GM19438 (cell line): ENCODE measurements around the gene MYRF.

Source experiments
- ATAC-seq: cut with Tn5 transposase; IDR thresholded peaks from one replicate; pipeline ENCODE4 v1.9.1; 2021; ENCODE audit warnings: low read depth; ENCODE audit not compliant: unreplicated experiment

The MYRF gene

DNA sequence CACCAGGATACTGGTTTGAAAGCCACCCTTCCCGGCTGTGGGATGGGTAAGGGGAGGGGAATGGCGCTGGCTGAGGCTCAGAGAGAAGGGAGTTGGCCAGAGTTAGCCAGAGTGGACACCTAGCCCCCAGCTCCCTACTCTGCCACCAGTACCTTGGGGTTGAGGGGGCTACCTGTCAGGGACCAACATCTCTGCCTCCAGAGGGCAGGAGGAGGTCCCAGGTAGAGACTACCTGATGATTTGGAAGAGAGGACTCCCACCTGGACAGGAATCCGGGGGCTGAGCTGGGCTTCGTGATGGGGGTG lies 3.7 kb downstream of the MYRF start:
- ATAC-seq: no peak

DNA sequence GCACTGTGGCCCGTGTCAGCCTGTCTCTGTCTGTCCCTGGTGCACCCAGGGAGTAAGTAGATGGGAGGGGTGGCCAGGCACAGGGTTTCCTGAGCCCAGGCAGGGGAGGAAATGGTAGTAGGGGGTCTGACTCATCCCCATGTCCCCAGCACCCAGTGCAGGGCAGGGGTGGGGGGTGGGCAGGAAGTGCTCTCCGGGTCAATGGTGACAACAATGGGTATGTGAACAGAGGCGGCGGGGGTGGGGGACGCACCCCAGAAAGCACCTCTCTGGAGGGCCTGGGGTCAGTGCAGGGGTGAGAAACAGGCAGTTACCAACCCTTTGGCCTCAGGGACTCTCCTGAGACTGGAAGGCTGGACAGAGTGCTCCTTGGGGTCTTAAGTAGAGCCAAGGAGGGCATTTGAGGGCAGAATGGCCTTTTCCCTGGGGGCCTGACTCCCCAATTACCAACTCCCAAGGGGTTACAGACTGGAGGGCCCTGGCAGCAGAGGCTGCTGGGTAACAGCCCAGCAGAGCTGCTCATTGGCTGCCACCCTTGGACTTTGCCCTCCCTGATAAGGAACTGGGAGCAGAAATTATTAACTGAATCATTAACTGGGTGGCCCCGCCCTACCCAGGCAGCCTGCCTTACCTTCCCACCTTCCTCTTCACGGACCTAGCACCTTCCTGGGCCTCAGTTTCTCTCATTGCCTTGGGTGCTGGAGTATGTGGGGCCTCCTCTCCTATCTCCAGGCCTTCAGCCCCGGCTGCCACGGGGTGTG lies 4.2 kb downstream of the MYRF start:
- no peak for ATAC-seq

DNA sequence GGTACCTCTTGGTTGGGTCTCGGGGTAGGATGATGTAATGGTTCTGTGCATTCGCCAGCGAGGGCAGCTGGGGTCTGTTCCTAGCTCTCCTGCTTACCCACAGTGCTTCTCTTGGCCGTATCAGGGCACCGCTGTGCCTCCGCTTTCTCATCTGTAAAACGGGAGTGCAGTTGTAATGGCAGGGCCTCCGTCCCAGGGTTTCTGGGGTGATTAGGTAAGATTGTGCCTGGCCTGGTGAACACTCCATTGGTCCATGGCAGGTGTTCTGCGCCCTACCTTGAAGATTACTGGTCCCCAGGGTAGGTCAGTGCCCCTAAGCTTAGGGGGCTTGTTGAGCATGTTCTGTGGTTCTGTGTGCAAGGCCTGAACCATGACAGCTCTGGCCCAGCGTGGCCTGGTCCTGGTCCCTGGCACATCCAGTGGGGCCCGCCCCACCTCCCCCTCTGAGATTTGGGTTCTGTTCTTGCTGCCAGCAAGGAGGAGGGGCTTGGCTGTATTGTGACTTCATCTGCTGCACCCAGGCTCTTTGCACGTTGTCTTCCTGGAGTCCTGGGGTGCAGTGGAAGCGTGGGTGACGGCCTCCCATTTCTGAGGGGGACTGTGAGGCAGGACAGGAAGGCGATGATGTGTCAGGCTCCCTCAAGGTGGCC lies 4.9 kb downstream of the MYRF start:
- no peak for ATAC-seq

DNA sequence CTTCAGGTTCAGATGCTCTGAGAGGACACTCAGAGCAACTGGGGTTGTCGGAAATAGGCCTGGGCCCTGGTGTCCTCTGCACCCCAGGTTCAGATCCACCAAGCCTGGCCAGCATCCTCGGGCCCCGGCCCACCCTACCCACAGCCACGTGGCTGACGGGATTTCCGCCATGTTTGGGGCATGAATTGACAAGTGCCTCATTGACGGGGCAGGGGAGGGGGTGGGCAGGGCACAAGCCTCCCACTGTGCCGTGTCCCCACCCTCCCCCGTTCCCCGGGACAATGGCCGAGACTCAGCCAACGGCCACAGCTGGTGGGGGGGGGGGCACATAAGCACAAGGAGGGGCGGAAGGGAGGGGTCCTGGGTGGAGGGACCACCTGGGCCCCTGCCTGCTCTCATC lies 8.5 kb downstream of the MYRF start:
- no peak for ATAC-seq

DNA sequence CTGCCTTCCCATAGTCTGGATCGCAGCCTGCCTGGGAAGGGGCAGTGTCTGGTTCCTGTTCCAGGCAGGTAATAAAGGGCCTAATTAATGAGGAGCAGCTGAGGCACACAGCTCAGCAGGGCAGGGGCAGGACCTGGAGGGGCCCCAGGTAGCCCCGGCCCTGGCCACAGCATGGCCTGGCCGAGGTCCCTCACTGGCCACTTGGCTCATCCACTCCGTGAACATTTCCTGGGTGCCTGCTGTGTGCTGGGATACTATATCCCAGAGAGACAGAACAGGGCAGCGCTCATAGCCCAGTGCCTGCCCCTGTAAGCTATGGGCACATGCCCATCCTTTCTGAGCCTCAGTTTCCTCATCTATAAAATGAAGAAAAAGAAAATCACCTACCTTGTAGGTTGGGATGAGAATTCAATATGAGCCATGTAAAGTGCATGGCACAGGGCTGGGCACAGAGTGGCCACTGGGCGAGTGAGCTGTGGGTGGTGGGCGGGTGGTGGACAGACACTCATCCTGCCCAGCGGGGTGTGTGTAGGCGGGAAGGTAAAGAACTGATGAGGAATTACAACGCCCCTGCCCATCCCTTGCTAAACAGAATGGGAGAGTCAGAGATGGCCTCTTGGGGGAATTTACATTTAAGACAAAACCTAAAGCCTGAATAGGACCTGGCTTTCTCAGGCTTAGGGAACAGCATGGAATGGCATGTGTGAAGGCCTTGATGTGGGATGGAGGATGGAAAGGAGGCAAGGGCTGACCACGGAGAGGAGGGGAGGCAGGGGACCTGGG lies 9.2 kb downstream of the MYRF start:
- ATAC-seq: no peak

DNA sequence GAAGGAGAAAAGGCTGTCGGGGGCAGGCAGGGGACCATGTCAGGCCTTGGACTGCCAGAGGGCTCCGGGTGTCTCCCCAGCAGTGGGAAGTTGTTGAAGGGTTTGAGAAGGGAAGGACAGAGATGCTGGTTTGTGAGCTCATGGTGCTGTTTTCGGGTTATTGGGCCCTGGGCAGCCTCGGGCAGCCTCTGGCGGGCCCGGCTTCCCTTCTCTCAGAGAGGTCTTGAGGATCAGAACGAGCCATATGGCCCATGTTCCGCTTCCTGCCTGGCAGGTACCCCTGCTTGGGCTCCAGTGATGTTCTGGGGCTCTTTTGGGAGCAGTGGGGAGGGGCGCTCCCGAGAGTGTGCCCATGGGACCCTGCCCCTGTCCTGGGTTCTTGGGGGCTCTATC lies 9.8 kb downstream of the MYRF start:
- ATAC-seq: no peak

DNA sequence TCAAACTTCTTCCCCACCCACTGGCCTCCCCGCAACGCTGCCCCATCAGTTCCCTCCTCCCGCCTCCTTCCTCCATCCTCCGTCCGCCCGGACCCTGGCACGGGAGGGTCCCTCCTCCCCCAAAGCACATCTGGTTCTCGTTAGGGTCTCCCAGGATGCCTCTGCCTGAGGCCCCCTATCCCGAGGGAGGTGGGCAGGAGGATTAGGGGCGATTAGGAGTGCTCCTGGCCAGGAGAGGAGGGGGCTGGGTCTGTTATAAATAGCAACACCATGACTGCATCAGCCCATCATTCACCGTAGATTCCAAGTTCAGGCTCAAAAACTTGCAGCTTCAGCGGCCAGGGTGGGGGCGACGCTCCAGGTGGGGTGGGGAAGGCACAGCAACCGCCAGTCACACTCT lies 10.4 kb downstream of the MYRF start:
- ATAC-seq: no peak

DNA sequence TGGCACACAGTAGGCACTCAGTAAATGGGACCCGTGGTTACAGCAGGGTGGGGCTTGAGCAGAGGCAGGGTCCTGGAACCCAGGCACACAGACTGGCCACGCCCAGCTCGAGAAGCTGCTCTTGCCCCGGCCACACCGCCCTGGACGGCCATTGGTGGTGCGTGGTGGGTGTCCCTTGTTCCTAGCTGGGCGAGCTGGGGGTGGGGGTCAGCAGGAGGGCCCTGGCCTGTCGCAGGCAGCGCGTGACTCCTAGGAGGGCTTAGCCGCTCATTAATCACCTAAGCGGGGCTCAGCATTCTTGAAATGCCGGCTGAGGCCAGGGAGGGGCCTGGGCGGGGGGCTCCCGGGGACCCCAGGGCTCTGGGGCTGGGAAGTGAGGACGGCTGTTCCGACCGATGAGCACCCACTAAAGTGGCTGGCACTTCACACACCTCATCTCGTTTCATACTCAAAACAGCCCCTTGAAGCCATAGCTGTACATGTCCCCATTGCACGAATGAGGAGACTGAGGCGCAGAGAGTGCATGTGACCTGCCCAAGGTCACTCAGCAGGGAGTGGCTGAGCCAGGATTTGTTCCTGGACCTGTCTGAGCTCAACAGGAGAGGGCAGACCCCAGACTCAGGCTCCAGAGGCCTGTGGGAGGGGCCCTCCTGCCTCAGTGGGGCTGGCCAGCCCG lies 11.6 kb downstream of the MYRF start:
- no peak for ATAC-seq

DNA sequence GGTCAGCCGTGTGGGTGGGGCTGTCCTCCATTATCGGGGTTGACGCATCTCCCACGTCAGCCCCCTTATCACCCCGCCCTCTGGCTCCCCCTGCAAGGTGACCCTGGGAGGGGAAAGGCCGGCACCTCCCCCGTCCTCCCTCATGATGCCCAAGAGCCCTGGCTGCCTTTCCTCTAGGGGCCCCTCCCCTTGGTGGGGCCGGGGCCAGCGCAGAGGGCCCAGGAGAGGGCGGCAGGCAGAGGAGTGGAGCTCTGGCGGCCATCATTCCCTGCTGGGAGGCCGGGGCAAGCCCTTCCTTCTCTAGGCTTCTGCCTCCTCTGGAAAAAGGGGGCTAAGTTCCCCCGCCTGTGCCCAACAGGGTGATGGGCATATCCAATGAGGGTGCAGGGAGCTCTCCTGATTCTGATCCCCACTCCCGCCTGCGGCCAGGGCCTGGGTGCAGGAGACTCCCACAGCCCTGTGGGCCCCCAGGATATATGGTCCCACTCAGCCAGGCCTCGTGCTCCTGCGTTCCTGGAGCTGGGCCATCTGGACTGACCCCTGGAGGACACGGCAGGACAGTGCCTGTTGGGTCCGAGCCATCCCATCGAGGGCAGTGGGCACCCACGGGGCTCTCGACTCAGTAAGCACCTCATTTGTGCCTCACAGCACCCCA lies 12.3 kb downstream of the MYRF start:
- no peak for ATAC-seq

DNA sequence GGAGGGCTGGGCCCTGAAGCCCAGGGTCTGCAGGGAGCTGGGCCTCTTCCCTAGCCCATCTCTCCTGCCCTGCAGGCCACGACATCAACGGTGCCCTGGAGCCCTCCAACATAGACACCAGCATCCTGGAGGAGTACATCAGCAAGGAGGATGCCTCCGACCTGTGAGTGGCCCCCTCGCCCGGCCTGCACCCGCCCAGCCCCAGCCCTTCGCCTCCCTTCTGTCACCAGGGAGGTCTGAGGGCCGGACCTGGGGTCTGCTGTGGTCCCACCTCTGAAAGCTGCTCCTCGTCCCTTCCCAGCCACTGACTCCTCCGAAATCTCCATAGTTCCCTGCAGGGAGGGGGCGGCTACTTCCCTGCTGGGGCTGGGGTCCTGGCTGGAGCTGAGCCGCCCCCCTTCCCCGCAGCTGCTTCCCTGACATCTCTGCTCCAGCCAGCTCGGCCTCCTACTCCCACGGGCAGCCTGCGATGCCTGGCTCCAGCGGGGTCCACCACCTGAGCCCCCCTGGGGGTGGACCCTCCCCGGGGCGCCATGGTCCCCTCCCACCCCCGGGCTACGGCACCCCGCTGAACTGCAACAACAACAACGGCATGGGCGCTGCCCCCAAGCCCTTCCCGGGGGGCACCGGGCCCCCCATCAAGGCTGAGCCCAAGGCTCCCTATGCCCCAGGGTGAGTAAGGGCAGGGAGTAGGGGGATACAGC lies 13.3 kb downstream of the MYRF start:
- ATAC-seq: no peak

DNA sequence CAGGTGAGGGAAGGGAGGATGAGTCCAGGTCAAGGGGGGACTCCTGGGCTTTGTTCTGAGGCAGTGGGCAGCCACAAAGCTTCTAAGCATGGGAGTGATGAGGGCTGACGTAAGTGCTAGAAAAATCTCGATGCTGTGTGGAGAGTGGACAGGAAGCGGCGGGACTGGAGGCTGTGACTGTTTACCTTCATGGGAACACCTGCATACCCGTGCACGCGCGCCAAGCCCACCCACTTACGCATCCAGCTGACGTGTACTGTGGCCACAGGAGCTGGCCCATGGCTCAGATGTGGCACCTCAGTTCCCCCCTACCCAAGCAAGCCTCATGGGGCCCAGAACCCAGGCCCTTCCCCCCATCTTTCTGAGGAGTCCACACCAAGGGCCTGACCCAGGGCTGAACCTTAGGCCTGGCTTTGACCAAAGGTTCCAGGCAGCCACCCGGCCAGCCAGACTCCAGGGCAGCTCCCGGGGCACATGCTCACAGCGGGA lies 14.0 kb downstream of the MYRF start:
- no peak for ATAC-seq

DNA sequence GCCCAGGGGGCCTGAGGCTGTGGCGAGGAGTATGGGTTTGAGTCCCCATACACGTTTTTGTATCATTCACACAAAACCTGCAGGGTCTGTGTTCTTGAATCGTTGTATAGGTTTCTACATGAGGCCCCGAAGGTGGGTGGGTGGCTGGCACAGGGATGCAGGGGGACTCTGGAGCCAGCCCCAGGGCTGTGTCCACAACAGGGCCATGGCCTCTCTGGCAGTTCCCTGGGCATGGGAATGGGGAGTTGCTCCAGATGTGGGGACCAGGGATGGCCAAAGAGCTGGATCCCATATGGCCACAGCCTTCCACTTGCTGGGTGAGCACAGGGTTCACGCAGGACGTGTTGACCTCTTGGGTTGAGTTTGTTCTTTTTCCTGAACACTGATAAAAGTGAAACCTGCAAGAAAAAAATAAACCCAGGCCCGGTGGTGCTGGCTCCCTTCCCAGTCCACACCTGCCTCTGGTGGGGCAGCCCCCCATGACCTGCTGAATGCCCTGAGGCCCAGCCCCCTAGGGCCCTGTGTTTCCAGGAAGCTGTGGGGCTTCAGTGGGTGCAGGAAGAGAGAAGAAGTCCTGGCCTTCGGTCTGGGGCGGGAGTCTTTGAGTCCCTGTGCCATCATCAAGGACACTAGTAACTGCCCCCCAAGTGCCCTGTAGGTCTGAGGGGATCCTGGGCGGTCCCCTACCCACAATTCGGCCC lies 16.1 kb downstream of the MYRF start:
- no peak for ATAC-seq

DNA sequence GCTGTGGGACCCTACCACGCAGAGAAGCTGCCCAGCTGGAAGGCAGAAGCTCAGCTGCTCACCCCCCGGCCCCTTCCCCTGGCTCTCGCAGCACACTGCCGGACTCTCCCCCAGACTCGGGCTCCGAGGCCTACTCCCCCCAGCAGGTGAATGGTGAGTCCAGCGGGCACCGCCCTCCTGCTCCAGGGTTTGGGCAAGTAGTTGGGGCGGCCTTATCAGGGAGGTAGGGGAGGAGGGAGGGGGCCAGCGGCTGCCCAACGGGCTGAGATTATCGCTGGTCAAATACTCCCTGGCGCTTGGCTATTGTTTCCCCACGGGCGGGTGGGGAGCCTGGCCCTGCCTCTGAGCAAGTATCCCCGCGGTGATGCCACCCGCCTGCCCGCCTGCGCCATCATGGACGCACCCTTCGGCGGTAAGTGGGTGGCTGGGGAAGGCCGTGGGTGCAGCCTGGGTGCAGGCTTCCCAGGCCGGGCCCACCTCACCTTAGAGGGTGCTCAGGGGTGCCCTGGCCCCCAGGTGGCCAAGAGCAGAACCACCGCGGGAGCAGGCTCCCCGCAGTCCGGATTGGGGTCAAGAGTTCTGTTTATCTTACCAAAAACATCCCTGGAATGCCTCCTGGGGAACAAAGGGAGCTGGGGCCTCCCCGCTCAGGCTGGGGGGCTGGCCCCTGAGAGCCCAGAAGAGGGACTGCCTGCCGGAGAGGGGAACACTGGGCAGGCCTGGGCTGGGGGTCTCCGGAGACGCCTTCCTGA lies 16.9 kb downstream of the MYRF start:
- ATAC-seq: no peak

DNA sequence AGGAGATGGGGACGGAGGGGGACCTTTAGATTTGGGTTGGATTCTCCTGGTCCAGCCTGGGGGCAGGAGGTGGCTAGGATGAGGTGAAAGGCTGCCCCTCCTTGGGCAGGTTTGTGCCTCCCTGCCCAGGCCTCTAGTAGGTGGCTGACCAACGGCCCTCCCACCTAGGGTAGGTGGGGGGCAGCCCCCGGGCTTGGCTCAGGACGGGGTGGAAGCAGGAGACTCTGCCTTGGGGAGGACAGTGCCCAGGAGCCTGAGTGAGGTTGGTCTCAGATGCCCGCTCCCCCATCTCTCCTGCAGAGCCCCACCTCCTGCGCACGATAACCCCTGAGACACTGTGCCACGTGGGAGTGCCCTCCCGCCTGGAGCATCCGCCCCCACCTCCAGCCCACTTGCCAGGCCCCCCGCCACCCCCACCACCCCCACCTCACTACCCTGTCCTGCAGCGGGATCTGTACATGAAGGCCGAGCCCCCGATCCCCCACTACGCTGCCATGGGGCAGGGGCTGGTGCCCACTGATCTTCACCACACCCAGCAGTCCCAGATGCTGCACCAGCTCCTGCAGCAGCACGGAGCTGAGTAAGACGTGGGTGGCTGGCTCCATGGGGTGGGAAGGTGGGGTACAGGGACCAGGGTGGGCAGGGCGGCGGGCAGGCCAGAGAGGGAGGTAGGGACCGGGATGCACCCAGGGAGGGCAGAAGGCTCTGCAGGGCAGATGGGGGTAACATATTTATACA lies 17.7 kb downstream of the MYRF start:
- ATAC-seq: no peak

DNA sequence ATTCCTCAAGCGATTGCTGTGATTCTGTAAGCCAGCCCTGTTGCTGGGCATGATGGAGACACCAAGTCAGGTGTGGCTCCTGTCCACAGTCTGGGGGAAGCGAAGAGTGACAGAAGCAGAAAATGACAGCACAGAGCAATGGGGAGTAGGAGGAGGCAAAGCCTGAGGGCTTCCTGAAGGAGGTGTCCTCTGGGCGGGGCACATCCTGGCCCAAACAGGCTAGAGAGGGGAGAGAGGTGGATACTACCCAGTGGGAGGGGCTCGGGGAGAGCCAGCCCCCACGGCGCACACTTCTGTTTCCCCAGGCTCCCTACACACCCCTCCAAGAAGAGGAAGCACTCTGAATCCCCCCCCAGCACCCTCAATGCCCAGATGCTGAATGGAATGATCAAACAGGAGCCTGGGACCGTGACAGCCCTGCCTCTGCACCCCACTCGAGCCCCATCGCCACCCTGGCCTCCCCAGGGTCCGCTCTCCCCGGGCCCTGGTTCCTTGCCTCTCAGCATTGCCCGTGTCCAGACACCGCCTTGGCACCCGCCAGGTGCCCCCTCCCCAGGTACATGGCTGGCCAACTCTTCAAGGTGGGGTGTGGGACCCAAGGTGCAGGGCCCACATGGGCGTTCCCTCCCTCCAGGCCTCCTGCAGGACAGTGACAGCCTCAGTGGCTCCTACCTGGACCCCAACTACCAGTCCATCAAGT lies 18.9 kb downstream of the MYRF start:
- ATAC-seq: no peak

DNA sequence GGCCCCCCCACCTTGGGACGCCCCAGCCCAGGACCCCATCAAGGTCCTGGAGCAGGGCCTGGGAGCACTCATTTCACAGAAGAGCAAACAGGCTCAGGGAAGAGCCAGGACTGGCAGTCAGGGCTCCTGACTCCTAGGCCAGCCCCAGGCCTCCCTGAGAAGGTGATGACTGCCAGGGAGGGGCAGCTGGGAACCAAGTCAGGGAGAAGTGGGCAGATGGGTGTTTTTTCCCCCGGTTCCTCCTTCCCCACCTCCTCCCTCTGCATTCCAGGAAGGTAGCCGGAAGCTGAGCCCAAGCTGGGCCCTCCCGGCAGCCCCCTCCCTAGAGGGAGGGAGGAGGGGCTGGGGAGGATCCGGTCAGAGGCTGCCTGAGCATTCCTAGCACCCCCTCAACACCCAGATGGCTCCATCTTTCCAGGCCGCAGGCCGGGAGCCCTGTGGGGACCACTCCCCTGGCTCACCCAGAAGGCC lies 19.6 kb downstream of the MYRF start:
- no peak for ATAC-seq

DNA sequence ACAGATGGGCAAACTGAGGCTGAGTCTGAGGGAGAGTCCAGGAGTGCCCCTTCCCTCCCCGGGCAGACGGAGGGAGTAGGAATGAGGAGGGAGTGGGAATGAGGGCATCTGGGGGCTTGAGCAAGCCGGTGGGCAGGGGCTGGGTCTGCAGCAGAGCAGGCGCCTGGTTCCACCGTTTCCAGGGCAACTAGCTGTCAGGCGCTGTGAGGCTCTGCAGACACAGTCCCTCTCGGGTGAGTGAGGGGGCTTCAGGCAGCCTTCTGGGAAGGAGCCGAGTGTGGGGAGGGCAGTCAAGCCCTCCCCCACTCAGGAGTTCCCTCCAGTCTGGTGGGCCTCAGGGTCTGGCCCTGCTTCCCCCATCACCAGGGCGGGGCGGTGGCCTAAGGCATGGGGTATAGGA lies 20.9 kb downstream of the MYRF start:
- no peak for ATAC-seq
